Activated naive CD4-positive, alpha-beta T cell treated with Interleukin-2 at 50 U/mL for 16 hours (primary cell): Measurements from ENCODE around the gene CNNM2.

Experiments
- DNase-seq: peaks from one replicate; pipeline ENCODE4 v3.0.0-alpha.2; 2020

Gene CNNM2

DNA sequence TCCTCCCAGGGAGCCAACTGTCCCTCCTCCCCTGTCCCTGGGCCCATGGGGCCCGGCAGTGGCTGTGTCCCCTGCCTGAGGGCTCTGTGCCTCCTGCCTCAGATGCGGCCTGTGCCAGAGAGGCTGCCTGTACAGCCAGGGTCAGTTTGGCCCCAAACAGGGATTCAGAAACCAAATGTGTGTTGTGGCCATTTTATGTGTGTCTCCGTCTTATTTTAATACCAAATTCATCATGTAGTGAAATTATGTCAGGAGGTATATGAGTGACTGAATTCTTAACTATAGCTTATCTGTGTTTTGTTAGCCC is 160.2 kb downstream of the CNNM2 start:
- DNase-seq: no peak

DNA sequence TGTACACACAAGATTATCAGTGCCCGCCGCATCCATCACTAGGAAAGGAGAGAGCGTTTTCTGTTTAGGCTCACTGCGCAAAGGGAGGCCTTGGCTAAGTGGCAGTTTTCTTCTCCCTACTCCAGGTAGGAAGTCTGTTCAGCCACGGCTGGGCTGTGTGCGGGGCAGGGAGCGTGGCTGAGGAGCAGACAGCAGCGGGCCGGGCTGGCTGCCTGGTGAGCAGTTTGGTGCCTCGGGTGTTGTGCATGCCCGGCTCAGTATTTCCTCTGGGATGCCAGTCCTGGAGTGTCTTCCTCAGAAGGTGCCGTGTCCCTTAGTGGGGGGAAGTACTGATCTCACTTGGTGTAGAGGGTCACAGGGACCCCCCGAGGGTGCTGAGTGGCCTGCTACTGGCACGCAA is 160.6 kb downstream of the CNNM2 start:
- no peak for DNase-seq

DNA sequence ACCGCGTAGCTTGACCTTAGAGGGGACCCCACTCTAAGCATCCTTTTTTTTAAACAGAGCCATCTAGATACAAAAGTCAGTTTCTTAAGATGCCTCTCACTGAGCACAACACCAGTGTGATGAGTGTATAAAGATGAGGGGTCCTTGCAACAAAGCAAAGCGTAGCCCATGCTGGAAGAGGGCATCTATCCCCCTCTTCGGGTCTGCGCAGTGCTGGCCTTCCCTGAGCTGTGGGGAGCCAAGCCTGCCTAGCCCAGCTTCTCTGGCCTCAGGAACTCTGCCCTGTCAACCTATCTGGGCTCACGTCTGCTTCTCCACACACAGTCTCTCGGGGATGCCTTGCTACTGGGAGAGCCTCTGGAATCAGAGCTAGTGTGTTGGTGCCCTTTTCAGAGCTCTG is 161.0 kb downstream of the CNNM2 start:
- DNase-seq: no peak

DNA sequence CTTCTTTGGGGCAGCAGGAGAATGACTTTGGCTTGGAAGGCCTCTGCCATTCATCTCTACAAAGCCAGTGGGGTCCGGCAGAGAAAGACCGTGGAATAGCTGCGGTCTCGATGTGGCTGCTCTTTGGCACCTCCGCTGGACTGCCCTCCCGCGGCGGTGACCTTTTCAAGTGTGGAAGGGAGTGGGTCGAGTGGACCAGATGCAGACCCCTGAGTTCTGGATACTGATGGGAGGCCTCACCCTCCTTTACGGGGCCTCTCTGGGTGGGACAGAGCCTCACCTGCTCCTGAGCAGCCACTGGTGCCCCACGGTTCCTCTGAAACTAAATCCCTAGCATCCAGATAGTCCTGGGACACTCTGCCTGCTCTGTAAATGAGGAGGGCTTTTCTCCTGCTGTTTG is 161.9 kb downstream of the CNNM2 start:
- no peak for DNase-seq

DNA sequence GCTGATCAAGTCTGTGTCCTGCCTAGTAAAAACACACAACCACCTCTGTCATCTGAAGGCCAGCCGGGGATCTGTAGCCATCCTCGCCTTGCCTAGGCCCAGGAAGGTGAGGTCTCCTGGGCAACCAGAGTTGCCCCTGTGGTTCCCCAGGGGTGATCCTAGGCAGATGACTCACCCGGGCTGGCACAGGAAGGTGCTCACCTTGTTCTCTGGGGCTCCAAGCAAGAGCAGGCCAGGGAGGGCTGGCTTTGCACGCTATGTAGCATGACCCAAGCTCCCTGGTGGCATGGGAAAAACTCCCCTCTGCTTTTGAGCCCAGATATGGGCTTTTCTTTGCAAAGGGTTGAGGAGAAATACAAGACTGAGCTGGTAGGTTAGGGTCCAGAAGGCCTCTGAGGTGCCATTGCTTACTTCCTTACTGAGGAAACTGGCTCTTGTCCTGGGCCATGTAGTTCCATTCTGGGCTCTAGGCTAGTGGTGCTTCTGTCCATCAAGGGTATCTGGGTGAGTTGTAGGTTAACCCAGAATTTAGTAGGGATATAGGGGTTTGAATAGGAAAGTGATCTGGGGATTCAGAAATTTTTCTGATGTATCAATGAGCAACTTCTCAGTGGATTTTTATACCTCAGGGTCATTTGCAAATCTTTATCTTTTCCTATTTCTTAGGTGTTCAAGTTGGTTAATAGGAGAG is 162.9 kb downstream of the CNNM2 start:
- DNase-seq: no peak

DNA sequence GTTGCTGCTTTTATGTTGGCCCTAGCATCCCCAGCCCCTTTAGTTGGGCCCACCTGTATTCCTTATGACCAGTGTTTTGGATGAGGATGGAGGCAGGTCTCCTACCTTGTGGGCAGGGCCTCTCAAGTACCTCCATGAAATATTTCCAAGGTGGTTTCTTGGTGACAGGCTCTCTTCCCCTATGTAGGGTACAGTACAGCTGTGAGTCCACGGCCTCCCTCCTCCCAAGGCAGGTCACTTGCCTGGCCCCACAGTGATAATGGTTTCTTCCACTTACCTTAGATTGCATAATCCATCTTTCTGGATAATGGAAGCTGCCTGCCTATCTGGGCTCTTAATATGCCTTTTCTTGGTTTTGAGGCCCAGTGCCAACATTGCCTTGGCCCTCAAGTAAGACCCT is 164.6 kb downstream of the CNNM2 start:
- no peak for DNase-seq

DNA sequence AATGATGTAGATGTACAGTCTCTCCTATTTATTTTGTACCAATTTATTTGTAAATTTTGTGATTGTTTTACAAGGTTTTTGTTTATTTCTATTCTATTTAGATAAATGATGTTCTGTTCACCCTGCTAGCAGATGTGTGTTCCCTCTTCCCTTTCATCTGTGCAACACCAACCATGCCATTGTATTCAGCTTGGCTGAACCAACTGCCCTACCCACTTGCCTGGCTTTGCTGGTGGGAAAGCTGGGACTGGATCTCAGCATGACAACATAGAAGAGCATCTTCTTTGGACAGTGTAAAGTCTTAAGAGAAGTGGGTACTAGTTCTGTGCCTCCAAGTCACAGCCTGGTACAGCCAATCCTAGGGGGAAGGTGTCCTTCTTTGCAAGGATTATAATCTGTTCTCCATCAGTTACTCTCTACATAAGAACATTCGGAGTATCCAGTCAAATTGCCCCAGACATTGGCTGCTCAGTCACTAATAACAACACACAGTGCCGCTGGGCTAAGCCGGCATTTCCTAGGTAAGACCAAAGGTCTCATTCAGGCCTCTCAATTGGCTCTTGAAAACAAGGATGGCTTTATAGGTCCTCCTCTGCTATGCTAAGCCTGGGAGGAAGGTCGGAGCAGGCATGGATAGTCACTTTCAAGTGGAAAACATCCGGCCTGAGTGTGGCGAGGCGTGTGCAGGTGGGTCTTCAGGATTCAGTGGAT is 165.3 kb downstream of the CNNM2 start:
- no peak for DNase-seq

DNA sequence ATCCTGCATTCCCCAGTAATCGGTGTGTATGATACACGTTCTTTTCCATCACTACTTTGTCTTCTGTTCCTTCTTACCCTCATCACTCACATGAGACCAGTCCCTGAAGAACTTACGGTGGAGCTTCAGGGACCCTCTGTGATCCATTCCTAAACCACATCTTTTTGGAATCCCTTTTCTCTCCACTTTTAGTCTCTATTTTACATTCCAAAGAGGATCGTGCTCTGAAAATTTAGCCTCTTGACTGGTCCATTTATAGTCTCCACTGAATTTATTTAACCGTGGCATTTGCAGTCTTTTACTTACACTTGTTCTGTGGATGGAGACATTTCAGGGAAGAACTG is 165.9 kb downstream of the CNNM2 start:
- DNase-seq: no peak

DNA sequence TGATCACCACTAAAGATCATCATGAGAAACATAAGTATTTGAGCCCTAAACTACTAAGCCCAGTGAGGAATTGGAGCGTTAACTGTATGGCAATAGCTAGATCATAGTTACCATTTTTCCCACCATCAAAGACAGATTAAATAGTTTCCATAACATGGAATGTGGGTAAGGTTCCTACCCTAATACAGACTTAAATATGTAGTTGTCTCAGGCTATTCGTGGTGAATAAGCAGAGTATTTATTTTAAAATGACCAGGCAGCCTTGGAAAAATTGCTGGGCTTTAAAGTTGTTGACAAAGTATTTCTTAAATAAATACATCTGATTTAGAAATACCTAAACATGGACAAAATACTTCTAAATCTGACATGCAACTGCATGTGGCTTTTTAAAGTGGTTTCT is 168.2 kb downstream of the CNNM2 start:
- no peak for DNase-seq

DNA sequence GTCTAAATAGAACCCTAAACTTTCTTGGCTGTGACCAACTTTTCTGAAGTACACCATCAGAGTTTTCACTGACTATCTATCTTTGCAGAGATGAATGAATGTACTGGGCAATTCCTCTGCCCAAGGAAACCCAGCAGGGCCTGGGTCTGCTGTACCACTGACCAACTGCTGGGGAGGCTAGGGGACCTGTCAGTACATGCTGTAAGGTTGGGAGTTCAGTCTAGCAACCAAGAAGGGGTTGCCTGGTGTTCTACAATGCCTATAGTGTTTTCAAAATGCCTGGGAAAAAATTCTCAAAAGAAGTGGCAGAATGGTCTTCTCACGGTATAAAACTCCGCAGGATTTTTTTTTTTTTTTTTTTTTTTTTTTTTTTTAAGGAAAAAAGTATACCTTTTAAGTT is 168.7 kb downstream of the CNNM2 start:
- DNase-seq: no peak

DNA sequence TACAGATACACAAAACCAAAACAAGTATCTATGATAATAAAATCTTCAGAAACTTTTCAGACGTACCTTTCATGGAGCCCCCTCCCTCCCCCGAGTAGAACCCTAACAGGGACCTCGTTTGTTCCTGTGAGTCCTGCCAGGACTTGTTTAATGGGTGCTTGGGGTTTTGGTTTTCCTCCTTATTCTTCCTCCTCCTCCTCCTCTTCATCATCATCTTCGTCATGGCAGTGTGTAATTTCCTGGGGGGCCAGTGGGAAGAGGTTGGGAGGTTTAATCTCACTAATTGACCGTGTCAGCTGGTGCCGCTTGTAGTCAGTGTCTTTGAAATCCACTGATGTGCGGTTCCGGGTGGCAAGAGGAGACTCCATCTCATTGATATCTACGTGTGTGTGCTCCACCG is 171.4 kb downstream of the CNNM2 start:
- no peak for DNase-seq

DNA sequence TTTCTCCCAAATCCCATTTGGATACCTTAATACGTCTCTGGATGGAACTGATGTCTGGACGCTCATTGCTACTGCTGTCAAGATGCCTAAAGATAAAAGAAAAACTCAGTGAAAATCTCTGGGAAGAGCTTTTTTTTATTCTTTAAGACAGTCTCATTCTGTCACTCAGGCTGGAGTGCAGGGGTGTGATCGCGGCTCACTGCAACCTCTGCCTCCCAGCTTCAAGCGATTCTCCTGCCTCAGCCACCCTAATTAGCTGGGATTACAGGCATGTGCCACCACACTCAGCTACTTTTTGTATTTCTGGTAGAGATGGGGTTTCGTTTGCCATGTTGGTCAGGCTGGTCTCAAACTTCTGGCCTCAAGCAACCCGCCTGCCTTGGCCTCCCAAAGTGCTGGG is 172.8 kb downstream of the CNNM2 start:
- no peak for DNase-seq

DNA sequence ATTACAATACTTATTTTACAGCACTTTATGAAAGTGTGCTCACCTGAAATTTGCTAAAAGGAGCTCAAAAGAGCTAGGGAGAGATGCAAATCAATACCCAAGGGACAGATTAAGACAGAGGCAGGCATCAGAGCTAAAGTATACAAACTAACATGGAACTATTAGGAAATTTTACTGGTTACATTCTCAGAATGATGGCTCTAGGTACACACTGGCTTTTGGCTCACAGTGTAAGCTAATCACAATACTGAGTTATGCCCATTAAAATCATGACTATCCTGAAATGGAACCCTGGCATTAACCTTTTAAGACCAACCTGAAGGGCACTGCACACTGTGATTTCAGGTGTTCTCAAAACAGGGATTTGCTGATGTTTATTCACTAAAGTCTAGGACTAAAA is 176.9 kb downstream of the CNNM2 start:
- no peak for DNase-seq

DNA sequence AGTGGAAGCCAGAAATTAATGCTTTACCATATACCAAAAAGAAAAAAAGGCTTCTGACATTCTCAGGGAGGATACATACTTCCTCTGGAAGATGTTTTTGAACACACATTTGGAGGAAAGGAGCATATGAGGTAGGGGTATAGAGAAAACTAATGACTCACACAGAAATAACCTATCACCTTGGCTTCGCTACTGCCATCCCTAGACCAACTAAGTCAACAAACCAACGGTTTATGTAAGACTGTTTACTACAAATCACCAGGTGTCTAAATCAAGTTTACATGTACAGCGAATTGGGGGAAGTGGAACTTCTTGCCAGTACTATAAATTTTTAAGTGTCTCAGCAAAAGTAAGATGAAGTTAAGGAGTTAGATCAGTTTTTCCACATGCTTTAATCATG is 178.0 kb downstream of the CNNM2 start:
- no peak for DNase-seq

DNA sequence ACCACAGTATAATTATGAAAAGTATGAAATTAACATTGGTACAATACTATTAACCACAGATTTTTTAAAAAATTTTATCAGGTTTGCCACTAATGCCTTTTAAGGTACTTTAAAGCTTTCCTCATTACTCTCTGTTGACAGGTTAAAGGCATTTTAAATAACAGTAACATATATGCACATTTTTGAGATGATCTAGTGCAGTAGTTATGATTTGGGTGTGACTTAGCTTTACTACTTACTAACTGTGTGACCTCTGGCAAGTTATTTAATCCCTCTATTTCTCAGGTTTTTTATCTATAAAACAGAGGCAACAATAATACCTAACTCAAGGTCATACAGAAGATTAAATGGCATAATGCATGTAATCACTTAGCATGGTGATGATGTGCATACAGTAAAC is 180.1 kb downstream of the CNNM2 start:
- no peak for DNase-seq

DNA sequence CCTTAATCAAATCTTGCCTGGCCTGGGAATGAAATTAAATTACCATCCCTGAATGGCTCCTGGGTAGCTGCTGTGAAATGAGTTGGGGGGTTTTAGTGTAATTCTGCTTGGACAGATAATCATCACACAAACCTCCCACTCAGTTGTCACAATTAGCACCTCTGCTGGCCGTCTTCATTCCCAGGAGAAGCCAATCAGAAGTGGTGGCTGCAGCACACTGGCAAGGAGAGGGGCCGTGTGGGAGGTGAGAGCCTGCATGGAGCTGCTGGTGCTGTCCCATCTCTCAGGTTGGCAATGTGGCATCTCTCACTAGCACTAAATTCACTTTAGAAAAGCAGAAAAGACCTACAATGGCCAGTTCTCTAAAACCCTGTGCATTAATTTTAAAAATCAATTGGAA is 182.5 kb downstream of the CNNM2 start:
- no peak for DNase-seq

DNA sequence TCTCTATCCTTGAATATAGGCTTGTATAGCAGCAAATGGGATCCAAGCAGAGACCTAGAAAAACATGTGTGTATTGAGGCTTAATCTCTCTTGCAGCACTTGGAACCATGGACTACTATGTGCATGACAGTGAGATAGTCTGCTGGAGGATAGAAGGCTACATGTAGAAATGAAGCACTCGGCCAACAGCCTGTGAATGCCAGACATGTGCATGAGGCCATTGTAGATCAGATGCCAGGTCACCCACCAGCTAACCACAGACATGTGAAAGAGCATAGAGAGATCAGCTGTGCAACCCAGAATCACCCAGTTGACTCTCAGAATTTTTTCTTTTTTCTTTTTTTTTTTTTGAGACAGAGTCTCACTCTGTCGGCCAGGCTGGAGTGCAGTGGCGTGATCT is 184.1 kb downstream of the CNNM2 start:
- DNase-seq: no peak

DNA sequence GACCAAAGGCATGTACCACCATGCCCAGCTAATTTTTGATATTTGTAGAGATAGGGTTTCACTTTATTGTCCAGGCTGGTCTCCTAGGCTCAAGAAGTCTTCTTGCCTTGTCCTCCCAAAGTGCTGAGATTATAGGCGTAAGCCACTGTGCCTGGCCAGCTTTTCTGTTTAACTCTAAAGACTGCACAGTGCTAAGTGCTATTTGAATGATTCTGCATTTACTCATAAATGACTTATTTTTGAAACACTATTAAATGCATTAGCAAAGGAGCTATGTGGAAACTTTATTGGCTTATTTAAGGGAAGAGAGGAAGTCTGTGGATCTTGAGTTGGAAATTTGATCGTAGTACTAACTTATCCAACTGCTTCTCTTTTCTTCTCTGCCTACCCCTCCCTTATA is 185.9 kb downstream of the CNNM2 start:
- no peak for DNase-seq

DNA sequence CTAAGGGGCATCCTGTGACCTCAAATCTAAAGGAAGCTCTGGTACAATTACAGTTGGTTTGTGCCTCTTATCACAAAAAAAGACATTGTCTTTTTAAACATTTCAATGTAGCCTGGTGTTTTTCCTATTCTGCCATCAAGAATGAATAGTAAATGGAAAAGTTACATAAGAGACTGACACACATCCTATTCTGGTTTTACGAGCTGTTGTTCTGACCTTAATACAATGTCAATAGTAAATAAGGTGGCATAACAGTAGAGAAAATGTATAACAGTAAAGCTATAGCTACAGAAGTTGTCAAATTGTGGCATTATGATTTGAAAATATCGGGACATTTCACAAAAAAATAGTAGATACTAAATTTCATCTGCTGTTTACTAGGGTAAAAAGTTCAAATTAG is 186.6 kb downstream of the CNNM2 start:
- no peak for DNase-seq

DNA sequence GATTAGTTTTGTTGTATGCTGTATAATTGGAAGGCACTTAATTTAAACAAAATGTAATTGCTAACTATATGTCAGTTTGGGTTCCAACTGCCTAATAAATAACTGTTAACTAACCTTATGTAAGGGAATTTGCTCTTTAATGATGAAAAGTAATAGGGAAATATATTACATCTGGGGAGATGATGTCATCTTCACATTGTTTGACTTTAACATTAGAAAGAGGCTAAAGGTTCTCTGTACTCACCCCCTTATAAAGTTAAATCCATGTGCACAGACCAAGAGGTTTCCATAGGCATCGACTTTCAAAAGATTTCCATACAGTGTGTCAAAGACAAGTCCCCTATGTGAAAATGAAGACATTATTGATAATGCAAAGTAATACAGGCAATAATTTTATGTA is 187.4 kb downstream of the CNNM2 start:
- no peak for DNase-seq

DNA sequence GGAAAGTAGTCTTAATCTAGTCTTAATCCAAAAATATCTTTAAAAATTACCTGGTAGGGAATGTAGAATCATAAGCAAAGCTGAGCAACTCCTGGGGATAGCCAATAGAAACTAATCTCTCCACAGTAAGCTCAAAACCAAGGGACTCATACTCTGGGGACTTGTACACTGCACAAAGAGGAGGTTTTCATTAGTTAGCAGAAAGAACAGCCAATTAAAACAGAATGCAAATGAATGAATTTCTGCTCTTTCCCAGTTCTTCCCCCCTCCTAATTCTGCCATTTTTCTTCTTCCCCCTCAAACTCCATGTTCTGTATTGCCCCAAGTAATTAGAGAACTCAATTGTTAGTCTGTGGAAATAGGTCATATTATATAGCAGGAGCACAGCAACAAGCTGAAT is 188.4 kb downstream of the CNNM2 start:
- no peak for DNase-seq

DNA sequence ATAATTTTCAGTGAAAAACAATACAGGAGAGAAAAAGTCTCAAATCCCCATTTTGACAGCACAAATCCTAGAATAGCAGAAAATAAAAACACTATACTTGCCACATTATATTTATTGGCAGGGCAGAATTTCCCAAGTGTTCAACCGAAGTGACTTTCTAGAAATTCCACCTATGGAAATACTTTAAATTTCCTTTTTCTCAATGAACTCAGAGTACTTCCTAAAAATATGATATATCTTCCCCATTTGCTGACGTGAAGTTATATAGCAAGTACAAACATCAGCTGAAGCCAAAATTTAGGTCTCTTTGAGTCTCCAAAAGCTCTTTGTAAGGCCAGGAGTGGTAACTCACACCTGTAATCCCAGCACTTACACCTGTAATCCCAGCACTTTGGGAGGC is 191.7 kb downstream of the CNNM2 start:
- DNase-seq: no peak

DNA sequence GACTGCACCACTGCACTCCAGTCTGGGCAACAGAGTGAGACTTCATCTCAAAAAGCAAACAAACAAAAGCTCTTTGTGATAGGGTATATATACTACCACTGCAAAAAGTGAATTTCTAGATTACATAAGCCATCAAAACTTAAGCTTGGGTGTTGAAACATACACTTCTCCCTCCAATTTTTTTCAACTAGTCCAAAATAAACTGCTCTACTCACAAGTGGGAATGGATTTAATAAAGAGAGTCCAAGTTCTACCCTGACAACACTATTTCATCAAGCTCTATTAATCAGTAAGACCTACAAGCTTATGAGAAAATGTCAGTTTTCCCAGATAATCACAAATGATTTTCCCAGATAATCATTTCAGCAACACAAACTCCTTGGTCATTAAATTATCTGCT is 192.3 kb downstream of the CNNM2 start:
- no peak for DNase-seq

DNA sequence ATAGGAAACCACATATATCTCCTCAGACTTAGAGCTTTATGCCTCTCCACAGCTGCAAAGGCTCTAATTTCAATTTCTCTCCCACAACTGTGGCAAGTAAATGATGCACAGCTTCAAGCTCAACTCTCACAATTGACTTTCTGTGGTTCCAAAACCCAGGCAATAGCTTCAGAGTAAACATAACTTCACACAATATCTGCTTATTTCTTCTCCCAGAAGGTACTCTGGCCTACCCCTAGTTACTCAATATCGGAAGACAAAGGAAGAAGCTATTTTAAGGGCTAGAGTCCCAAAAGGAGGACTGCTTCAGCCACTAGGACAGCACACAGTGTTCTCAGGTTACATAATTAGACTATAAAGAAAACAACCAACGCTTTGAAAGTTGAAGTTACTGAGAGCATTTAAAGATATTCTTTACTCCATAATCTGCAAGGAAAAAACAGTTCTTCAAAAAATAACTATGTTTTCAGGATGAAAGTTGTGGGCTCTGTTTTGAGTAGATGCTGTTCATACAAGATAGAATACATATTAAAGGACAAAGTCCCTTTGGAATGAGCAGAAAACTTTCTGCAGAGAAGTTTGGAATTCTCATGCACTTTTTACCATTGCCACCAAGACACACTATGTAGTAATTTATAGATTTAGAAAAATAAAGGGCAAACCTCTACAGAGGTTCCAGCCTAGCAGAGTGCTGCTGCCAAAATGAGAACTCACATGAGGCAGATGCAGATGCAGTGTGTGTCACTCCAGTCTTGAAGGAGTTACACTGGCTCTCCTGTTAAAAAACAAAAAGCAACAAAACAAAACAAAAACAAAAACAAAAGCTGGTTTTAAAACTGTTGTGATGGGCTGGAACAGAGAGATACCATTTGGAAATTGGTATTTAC is 193.2 kb downstream of the CNNM2 start:
- DNase-seq: no peak
